ENCODE data around the gene CAMKMT. TPM values are rescaled to one million over a fixed set of nuclear protein-coding genes. Genes with fewer than 3 reads are reported as not detected.

The CAMKMT gene
- total RNA-seq, 1 experiment from 2014 or later: 17.4 TPM

GRCh38 chr2:44705876-44706480, 344.2 kb downstream of the CAMKMT start:
- H3K27ac ChIP-seq (ENCODE audit: insufficient read length, low read depth, low read length): no peak overlapping the region
- no peaks in the 10 kb centered on the region; a peak in 1 of 7 replicates for H3K36me3 Mint-ChIP-seq (ENCODE audit: insufficient read depth in 1 of 3, low read depth in 3 of 3)
- WGBS (ENCODE audit: extremely low coverage, insufficient read length, low lambda C conversion rate): no CpG with 5 or more reads among the region's 10 CpGs

More at GRCh38 chr2:44705876-44706480, 344.2 kb downstream of the CAMKMT start:
- Histone ChIP-seq H2BK5ac (ENCODE audit: insufficient read length, low read length) (no peak overlapping the region), H4K91ac (ENCODE audit: insufficient read length, low read depth, low read length) (no peak overlapping the region), H3T11ph (ENCODE audit: low read length) (no peak overlapping the region), H2BK12ac (ENCODE audit: insufficient read length, low read depth, low read length) (no peak overlapping the region), H2BK15ac (ENCODE audit: low read depth, low read length) (no peak overlapping the region), H3K9ac (ENCODE audit: extremely low read depth, insufficient read length, low read length) (no peak overlapping the region), H3K23me2 (ENCODE audit: insufficient read length, low read depth, low read length, poor library complexity, severe bottlenecking) (no peaks in the 10 kb centered on the region), H2BK20ac (ENCODE audit: low read depth, low read length, poor library complexity, severe bottlenecking) (no peak overlapping the region), H3K23ac (ENCODE audit: insufficient read length, low read depth, low read length) (no peak overlapping the region), H2BK120ac (ENCODE audit: low read depth, low read length, poor library complexity, severe bottlenecking) (no peak overlapping the region), H3K9me3 (ENCODE audit: control insufficient read depth, low read depth, low read length) (no peaks in the 10 kb centered on the region), H4K5ac (ENCODE audit: insufficient read length, low read depth, low read length) (no peak overlapping the region), H3K4me2 (ENCODE audit: insufficient read depth, insufficient read length, low read length) (no peak overlapping the region), H3K4ac (ENCODE audit: low read depth, low read length) (no peak overlapping the region), H3K14ac (ENCODE audit: insufficient read depth, low read length) (no peak overlapping the region), H4K8ac (replicated peaks; ENCODE audit: insufficient read length, low read depth, low read length) (no peak overlapping the region), H3K79me1 (ENCODE audit: insufficient read depth, low read depth, low read length, poor library complexity, severe bottlenecking) (no peaks in the 10 kb centered on the region), H3K56ac (ENCODE audit: insufficient read length, low read depth, low read length) (no peak overlapping the region), H3K4me1 (ENCODE audit: insufficient read depth, low read length) (peaks cover 4% of the 10 kb centered on the region; the same call in 1 of the 2 replicates), H2AK5ac (ENCODE audit: insufficient read length, low read length) (no peak overlapping the region), H2AFZ (ENCODE audit: low read length) (no peak overlapping the region), H3K27me3 (ENCODE audit: insufficient read depth, low read length) (no peaks in the 10 kb centered on the region), H3K79me2 (ENCODE audit: insufficient read depth, low read length) (no peaks in the 10 kb centered on the region), H3K18ac (ENCODE audit: insufficient read length, low read depth, low read length) (no peak overlapping the region), H4K20me1 (ENCODE audit: control insufficient read depth, insufficient read depth, insufficient read length) (no peaks in the 10 kb centered on the region)
- 0 out of 5 replicates have a peak, but pooled peaks cover 0 to 1% of the 10 kb centered on the region in 2 experiments for H3K9me3 Mint-ChIP-seq
- no peak for DNase-seq
- no peaks in the 10 kb centered on the region; the same call in 1 of the 2 replicates for H3K27me3 Mint-ChIP-seq (ENCODE audit: low read depth)
- H3K27ac Mint-ChIP-seq: peak overlapping the region; percentile 9 to 89 (median 20); a peak in 4 of 7 replicates
- H3K4me1 Mint-ChIP-seq: peaks cover 41 to 50% of the 10 kb centered on the region in 2 experiments
- no peak overlapping the region; a peak in 1 of 5 replicates for H3K4me3 Mint-ChIP-seq
- TF ChIP-seq, protein P1, sequence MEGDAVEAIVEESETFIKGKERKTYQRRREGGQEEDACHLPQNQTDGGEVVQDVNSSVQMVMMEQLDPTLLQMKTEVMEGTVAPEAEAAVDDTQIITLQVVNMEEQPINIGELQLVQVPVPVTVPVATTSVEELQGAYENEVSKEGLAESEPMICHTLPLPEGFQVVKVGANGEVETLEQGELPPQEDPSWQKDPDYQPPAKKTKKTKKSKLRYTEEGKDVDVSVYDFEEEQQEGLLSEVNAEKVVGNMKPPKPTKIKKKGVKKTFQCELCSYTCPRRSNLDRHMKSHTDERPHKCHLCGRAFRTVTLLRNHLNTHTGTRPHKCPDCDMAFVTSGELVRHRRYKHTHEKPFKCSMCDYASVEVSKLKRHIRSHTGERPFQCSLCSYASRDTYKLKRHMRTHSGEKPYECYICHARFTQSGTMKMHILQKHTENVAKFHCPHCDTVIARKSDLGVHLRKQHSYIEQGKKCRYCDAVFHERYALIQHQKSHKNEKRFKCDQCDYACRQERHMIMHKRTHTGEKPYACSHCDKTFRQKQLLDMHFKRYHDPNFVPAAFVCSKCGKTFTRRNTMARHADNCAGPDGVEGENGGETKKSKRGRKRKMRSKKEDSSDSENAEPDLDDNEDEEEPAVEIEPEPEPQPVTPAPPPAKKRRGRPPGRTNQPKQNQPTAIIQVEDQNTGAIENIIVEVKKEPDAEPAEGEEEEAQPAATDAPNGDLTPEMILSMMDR (conservative IDR thresholded peaks at IDR 0.05): no peak

All from H9 (cell line).